B cell (primary cell): ENCODE data around the gene PRDM4. TPM values are rescaled to one million over a fixed set of nuclear protein-coding genes. Genes with fewer than 3 reads are reported as not detected.
A peak's percentile ranks its signal among the peaks of the same experiment; 100 is the strongest.

Source experiments
- ATAC-seq: fragments of 200-7000 bp; cut with Tn5 transposase; one replicate; pipeline ENCODE4 v1.10.0; 2021; ENCODE audit warnings: low read depth, mild to moderate bottlenecking, moderate number of reproducible peaks, moderate library complexity
- CTCF ChIA-PET: fragments of 350-600 bp; sonication (Branson Sonifier 250); formaldehyde crosslinking; loops from one replicate; lab custom pipeline; 2021; ENCODE audit warnings: antibody characterized with exemption, inconsistent platforms; lab: Charles Lee
- POLR2A ChIA-PET: fragments of 350-600 bp; sonication (Branson Sonifier 250); formaldehyde crosslinking; loops from one replicate; lab custom pipeline; 2021; ENCODE audit warnings: antibody characterized with exemption; lab: Charles Lee
- DNase-seq: peaks from one replicate; pipeline ENCODE4 v3.0.0; 2013
- H2AFZ ChIP-seq: 2 replicates; pipeline ENCODE4 v1.6.1; 2012; ENCODE audit warnings: mild to moderate bottlenecking, low read depth, low read length; ENCODE audit not compliant: insufficient read depth, poor library complexity, severe bottlenecking
- H3K27ac ChIP-seq, 2 donors: 1 replicate in 1 of 2; 2 replicates in 1 of 2; pipeline ENCODE4 v1.5.1; 2012 to 2013; ENCODE audit warnings: low read length in 2 of 2, mild to moderate bottlenecking in 2 of 2, moderate library complexity in 1 of 2
- H3K27me3 ChIP-seq, 4 experiments: fragments of 200-600 bp in 1 of 4; sonication (generic) in 1 of 4; replicated peaks in 1 of 4; 1 replicate in 2 of 4; 2 replicates in 2 of 4; pipeline versions ENCODE4 v1.6.1 to v1.7.0; 2013 to 2016; ENCODE audit warnings: low read length in 3 of 4, mild to moderate bottlenecking in 2 of 4, mixed read lengths in 1 of 4, moderate library complexity in 1 of 4; ENCODE audit not compliant: insufficient read depth in 4 of 4, control insufficient read depth in 3 of 4; ENCODE audit errors: control extremely low read depth in 1 of 4
- H3K36me3 ChIP-seq, 2 experiments: replicated peaks in 1 of 2; 1 replicate in 1 of 2; 2 replicates in 1 of 2; pipeline versions ENCODE4 v1.6.1 to v1.7.1; 2013; ENCODE audit warnings: low read length in 1 of 2; ENCODE audit not compliant: insufficient read depth in 2 of 2, control insufficient read depth in 1 of 2; ENCODE audit errors: control extremely low read depth in 1 of 2, extremely low read depth in 1 of 2
- H3K4me1 ChIP-seq, 2 donors: fragments of 200-600 bp in 1 of 2; sonication (generic) in 1 of 2; 1 replicate in 1 of 2; 2 replicates in 1 of 2; pipeline versions ENCODE4 v1.5.1 to v1.6.1; 2013 to 2017; ENCODE audit warnings: low read length in 2 of 2; ENCODE audit not compliant: control insufficient read depth in 2 of 2, insufficient read depth in 2 of 2
- H3K4me2 ChIP-seq: replicated peaks from 2 replicates; pipeline ENCODE3; 2012; ENCODE audit warnings: mild to moderate bottlenecking, low read depth, low read length; ENCODE audit not compliant: poor library complexity, severe bottlenecking
- H3K4me3 ChIP-seq, 5 experiments: fragments of 200-600 bp in 1 of 5; sonication (generic) in 1 of 5; 1 replicate in 3 of 5; 2 replicates in 2 of 5; pipeline versions ENCODE4 v1.5.1 to v1.7.0; 2011 to 2016; ENCODE audit warnings: low read length in 4 of 5, mild to moderate bottlenecking in 4 of 5, low read depth in 2 of 5, control low read depth in 1 of 5, moderate library complexity in 1 of 5; ENCODE audit not compliant: insufficient read depth in 1 of 5; ENCODE audit errors: control extremely low read depth in 1 of 5, extremely low read depth in 1 of 5
- H3K79me2 ChIP-seq: fragments of 200-600 bp; sonication (generic); one replicate; pipeline ENCODE4 v1.6.0; 2016; ENCODE audit warnings: low read length; ENCODE audit not compliant: control insufficient read depth, insufficient read depth
- H3K9ac ChIP-seq: fragments of 200-600 bp; sonication (generic); 2 replicates; pipeline ENCODE4 v1.6.1; 2017; ENCODE audit warnings: mild to moderate bottlenecking, low read length, moderate library complexity
- H3K9me3 ChIP-seq, 3 donors: one replicate each; pipeline versions ENCODE4 v1.6.1 to v1.7.1; 2013; ENCODE audit warnings: low read length in 2 of 3; ENCODE audit not compliant: control insufficient read depth in 2 of 3, insufficient read depth in 1 of 3; ENCODE audit errors: control extremely low read depth in 1 of 3
- H4K20me1 ChIP-seq: 2 replicates; pipeline ENCODE4 v1.6.0; 2012; ENCODE audit warnings: mild to moderate bottlenecking, low read length; ENCODE audit not compliant: insufficient read depth, control insufficient read depth, poor library complexity, severe bottlenecking
- H3K27ac Mint-ChIP-seq: one replicate; pipeline ENCODE4 v1.8.0; 2021; ENCODE audit warnings: mixed read lengths
- H3K27me3 Mint-ChIP-seq: one replicate; pipeline ENCODE4 v1.8.0; 2021; ENCODE audit warnings: mixed read lengths
- H3K4me1 Mint-ChIP-seq: one replicate; pipeline ENCODE4 v1.8.0; 2021; ENCODE audit warnings: mixed read lengths
- H3K4me3 Mint-ChIP-seq: one replicate; pipeline ENCODE4 v1.8.0; 2021; ENCODE audit warnings: mixed read lengths
- H3K9me3 Mint-ChIP-seq: one replicate; pipeline ENCODE4 v1.8.0; 2022; ENCODE audit warnings: mixed read lengths; ENCODE audit not compliant: insufficient read depth
- CTCF ChIP-seq: fragments of 200-600 bp; IDR thresholded peaks from one replicate; pipeline ENCODE4 v1.8.0; 2022; ENCODE audit warnings: antibody characterized with exemption, mild to moderate bottlenecking
- EZH2 ChIP-seq: IDR thresholded peaks from 2 replicates; pipeline ENCODE4 v1.6.1; 2012; ENCODE audit warnings: borderline replicate concordance, low read depth, mild to moderate bottlenecking, moderate library complexity, low read length; ENCODE audit not compliant: insufficient read depth, poor library complexity, severe bottlenecking
- WGBS: methylation state at CpG from one replicate; pipeline ENCODE4 v1.1.5; 2013; ENCODE audit warnings: missing lambda C conversion rate; ENCODE audit not compliant: insufficient coverage; 5-methylcytosine and 5-hydroxymethylcytosine counted together
- intact Hi-C: fragments of 100-400 bp; cut with micrococcal nuclease; formaldehyde crosslinking; loops from one replicate; pipeline ENCODE4 v1.10.0; 2022
- polyA plus RNA-seq: library from polyadenylated mRNA; depleted of rRNA; stranded (reverse); fragments of >200 nt; gene quantifications from 2 replicates; pipeline ENCODE4 v1.2.3, GENCODE V29; 2012
- total RNA-seq, 2 donors: library from RNA; stranded (reverse); fragments of 120-200 nt in 1 of 2; gene quantifications; 1 replicate in 1 of 2; 2 replicates in 1 of 2; pipeline versions ENCODE4 v1.2.3 to v1.2.4, GENCODE V29; 2013 to 2022

PRDM4 gene
- total and polyA plus RNA-seq, 2 donors (not counting 1 experiment from before 2014, with no cell fraction given): 50.1 to 117 TPM

- H3K4me1 Mint-ChIP-seq: peaks cover 25% of the 10 kb centered on the region
- H3K4me3 ChIP-seq: no peak overlapping the region
- CTCF ChIA-PET: interaction anchor here (1.1 kb wide), 1 partner anchor 14 kb away, joined by 3 read pairs; no protein-coding TSS in a partner anchor
- no peak overlapping the region for H3K27ac ChIP-seq
- H3K9me3 ChIP-seq: no peaks in the 10 kb centered on the region
- H3K9me3 Mint-ChIP-seq: no peaks in the 10 kb centered on the region
- no peaks in the 10 kb centered on the region for H4K20me1 ChIP-seq
- H3K79me2 ChIP-seq: no peaks in the 10 kb centered on the region
- H3K4me2 ChIP-seq: peak overlapping the region; percentile 53
- POLR2A ChIA-PET: no interaction called here
- ATAC-seq (no peak), DNase-seq (peak; percentile 42)
- H3K4me1 ChIP-seq: peaks cover 18 to 28% of the 10 kb centered on the region in 2 donors
- intact Hi-C loops: no loop called here
- H3K4me3 Mint-ChIP-seq: peak overlapping the region; percentile 64
- H2AFZ ChIP-seq: peak overlapping the region; percentile 22
- H3K27me3 ChIP-seq: peaks cover 2 to 35% (median 26%) of the 10 kb centered on the region in 4 experiments
- H3K27ac Mint-ChIP-seq: no peak overlapping the region
- peaks cover 47% of the 10 kb centered on the region for H3K27me3 Mint-ChIP-seq
- H3K36me3 ChIP-seq: no peaks in the 10 kb centered on the region
- no peak for TF ChIP-seq CTCF
- TF ChIP-seq EZH2: no peak
- WGBS: 6% methylated on average over 66 of the region's 66 CpGs
- no peak overlapping the region for H3K9ac ChIP-seq
Observed at GRCh38 chr12:107775093-107775721, 14.3 kb upstream of the PRDM4 start.

GRCh38 chr12:107774349-107775029, 13.6 kb upstream of the PRDM4 start, which contains the start of gene ASCL4:
ASCL4 (plus strand) TSS chr12:107774704; CDS start chr12:107775219, 515 bp downstream.
- H3K4me2 ChIP-seq: peak within 1 kb of the TSS; percentile 53
- POLR2A ChIA-PET: no interaction called here

More at GRCh38 chr12:107774349-107775029, 13.6 kb upstream of the PRDM4 start, which contains the start of gene ASCL4:
- intact Hi-C loops: no loop called here
- WGBS: 61% methylated on average over 9 of the region's 13 CpGs
- Histone ChIP-seq H3K36me3 (no peaks in the 10 kb centered on the region), H3K9ac (no peak within 1 kb of the TSS), H3K4me3 (no peak within 1 kb of the TSS), H3K27ac (no peak within 1 kb of the TSS), H2AFZ (peak within 1 kb of the TSS; percentile 22), H3K27me3 (peaks cover 2 to 35% (median 26%) of the 10 kb centered on the region in 4 experiments), H3K79me2 (no peaks in the 10 kb centered on the region), H3K4me1 (peaks cover 11 to 23% of the 10 kb centered on the region in 2 donors), H4K20me1 (no peaks in the 10 kb centered on the region), H3K9me3 (no peaks in the 10 kb centered on the region)
- peaks cover 47% of the 10 kb centered on the region for H3K27me3 Mint-ChIP-seq
- ATAC-seq (no peak), DNase-seq (no peak)
- H3K4me1 Mint-ChIP-seq: peaks cover 19% of the 10 kb centered on the region
- H3K27ac Mint-ChIP-seq: no peak within 1 kb of the TSS
- TF ChIP-seq EZH2 (no peak), CTCF (no peak)
- no peaks in the 10 kb centered on the region for H3K9me3 Mint-ChIP-seq
- CTCF ChIA-PET: interaction anchor here (1.1 kb wide), 1 partner anchor 13 kb away, joined by 3 read pairs; no protein-coding TSS in a partner anchor
- peak within 1 kb of the TSS; percentile 64 for H3K4me3 Mint-ChIP-seq
